Measurements from ENCODE around the gene CNNM3. TPM values are rescaled to one million over a fixed set of nuclear protein-coding genes. Genes with fewer than 3 reads are reported as not detected.

Gene CNNM3
- total RNA-seq, 1 donor from 2014 or later, result 20.9 TPM

DNA sequence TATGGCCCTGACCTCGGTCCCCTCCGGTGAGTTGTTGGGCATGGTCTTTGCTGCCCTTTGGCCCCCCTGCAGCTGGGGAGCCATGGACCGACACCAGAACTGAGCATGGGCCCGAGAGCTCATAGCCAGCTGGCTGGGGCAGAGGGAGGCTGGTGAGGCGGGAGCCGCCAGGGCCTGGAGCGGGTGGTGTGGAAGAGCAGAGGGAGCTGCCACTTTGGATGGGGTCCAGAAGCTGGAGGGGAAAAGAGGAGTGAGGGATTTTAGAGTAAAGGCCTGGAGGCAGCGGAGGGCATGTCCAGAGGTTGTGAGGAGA lies 16.5 kb upstream of the CNNM3 start:
- H3K4me3 Mint-ChIP-seq (ENCODE audit: unreplicated experiment), result no peak overlapping the region
- no peak for DNase-seq (ENCODE audit: extremely low spot score, unreplicated experiment)
- no peak overlapping the region for H3K27ac Mint-ChIP-seq (ENCODE audit: unreplicated experiment)
- peaks cover 5% of the 10 kb centered on the region for H3K36me3 Mint-ChIP-seq (ENCODE audit: unreplicated experiment)
- no peaks in the 10 kb centered on the region for H3K9me3 Mint-ChIP-seq (ENCODE audit: unreplicated experiment)
- TF ChIP-seq, protein P1, sequence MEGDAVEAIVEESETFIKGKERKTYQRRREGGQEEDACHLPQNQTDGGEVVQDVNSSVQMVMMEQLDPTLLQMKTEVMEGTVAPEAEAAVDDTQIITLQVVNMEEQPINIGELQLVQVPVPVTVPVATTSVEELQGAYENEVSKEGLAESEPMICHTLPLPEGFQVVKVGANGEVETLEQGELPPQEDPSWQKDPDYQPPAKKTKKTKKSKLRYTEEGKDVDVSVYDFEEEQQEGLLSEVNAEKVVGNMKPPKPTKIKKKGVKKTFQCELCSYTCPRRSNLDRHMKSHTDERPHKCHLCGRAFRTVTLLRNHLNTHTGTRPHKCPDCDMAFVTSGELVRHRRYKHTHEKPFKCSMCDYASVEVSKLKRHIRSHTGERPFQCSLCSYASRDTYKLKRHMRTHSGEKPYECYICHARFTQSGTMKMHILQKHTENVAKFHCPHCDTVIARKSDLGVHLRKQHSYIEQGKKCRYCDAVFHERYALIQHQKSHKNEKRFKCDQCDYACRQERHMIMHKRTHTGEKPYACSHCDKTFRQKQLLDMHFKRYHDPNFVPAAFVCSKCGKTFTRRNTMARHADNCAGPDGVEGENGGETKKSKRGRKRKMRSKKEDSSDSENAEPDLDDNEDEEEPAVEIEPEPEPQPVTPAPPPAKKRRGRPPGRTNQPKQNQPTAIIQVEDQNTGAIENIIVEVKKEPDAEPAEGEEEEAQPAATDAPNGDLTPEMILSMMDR (IDR thresholded peaks at IDR 0.05), result no peak
- H3K27me3 Mint-ChIP-seq (ENCODE audit: unreplicated experiment), result no peaks in the 10 kb centered on the region
- H3K4me1 Mint-ChIP-seq (ENCODE audit: unreplicated experiment), result no peaks in the 10 kb centered on the region

DNA sequence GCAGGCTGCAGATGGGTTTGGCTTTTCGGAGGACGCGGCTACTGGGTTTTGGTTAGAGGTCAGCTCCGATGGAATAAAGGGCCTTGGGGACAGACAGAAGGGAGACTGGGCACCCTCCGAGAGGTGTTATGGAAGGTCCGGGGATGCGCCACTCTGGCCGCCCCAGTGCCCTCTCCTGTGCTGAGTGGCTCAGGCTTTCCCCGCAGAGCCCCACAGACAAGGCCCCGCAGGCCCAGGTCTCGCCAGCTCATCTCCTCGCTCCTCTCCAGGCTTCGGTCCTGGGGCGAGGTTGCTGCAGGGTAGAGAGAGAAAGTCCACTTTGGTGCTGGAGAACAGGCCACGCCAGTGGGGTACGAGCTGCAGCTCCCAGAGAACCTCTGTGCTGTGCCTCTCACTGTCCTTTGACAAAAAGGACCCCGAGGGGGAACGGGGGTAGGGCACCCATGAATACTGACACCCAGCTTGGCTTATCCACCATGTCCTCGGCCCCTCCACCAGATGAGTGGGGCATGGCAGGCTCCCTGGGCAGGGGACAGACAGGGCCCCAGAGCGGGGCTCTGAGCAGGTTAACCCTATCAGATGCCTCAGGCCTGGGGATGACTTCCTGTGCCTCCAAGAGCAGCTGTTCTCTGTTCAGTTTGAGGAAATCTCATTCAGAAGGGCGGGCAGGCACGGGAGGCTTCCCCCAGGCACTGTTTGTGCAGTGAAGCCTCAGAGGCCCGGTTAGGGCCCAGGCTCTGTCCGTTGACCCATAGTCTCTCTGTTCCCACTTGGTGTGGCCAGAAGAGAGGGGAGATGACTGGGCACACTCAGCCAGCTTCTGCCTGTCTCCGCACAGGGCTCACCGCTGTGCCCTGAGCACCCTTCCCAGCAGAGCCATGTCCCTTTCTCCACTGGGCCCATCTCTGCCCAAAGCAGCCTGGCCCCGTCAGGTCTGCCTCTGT lies 15.7 kb upstream of the CNNM3 start:
- Mint-ChIP-seq H3K4me3 (ENCODE audit: unreplicated experiment) (no peak overlapping the region), H3K27me3 (ENCODE audit: unreplicated experiment) (no peaks in the 10 kb centered on the region), H3K27ac (ENCODE audit: unreplicated experiment) (no peak overlapping the region), H3K36me3 (ENCODE audit: unreplicated experiment) (peaks cover 5% of the 10 kb centered on the region), H3K4me1 (ENCODE audit: unreplicated experiment) (no peaks in the 10 kb centered on the region), H3K9me3 (ENCODE audit: unreplicated experiment) (no peaks in the 10 kb centered on the region)
- no peak for DNase-seq (ENCODE audit: extremely low spot score, unreplicated experiment)
- TF ChIP-seq, protein P1 (IDR thresholded peaks at IDR 0.05), result no peak

DNA sequence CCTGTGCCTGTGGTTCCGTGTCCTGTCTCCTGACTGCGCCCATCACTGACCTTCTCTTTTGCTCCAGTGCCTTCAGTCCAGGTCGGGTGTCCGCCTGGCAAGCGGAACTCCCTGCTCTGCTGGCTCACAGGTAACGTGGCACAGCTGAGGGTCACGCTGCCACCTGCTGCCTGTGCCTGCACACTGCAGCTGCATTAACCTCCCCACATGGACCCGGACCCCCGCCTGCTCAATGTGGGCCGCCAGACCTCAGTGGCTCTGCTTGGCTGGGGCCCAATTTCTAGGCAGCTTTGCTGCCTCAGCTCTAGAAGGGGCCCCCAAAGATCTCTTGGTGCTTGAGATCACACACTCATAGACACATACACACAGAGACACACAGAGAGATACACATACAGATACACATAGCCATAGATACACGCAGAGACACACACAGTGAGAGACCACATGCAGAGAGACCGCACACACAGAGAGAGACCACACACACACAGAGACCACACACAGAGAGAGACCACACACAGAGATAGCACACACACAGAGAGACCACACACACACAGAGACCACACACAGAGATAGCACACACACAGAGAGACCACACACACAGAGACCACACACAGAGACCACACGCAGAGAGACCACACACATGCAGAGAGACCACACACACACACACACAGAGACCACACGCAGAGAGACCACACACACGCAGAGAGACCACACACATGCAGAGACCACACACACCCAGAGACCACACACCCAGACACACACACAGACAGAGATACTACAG lies 14.9 kb upstream of the CNNM3 start:
- TF ChIP-seq, protein P1 (IDR thresholded peaks at IDR 0.05), result peak; percentile 89
- no peak for DNase-seq (ENCODE audit: extremely low spot score, unreplicated experiment)
- no peaks in the 10 kb centered on the region for H3K9me3 Mint-ChIP-seq (ENCODE audit: unreplicated experiment)
- H3K27ac Mint-ChIP-seq (ENCODE audit: unreplicated experiment), result no peak overlapping the region
- no peak overlapping the region for H3K4me3 Mint-ChIP-seq (ENCODE audit: unreplicated experiment)
- no peaks in the 10 kb centered on the region for H3K4me1 Mint-ChIP-seq (ENCODE audit: unreplicated experiment)
- no peaks in the 10 kb centered on the region for H3K27me3 Mint-ChIP-seq (ENCODE audit: unreplicated experiment)
- peaks cover 5% of the 10 kb centered on the region for H3K36me3 Mint-ChIP-seq (ENCODE audit: unreplicated experiment)

DNA sequence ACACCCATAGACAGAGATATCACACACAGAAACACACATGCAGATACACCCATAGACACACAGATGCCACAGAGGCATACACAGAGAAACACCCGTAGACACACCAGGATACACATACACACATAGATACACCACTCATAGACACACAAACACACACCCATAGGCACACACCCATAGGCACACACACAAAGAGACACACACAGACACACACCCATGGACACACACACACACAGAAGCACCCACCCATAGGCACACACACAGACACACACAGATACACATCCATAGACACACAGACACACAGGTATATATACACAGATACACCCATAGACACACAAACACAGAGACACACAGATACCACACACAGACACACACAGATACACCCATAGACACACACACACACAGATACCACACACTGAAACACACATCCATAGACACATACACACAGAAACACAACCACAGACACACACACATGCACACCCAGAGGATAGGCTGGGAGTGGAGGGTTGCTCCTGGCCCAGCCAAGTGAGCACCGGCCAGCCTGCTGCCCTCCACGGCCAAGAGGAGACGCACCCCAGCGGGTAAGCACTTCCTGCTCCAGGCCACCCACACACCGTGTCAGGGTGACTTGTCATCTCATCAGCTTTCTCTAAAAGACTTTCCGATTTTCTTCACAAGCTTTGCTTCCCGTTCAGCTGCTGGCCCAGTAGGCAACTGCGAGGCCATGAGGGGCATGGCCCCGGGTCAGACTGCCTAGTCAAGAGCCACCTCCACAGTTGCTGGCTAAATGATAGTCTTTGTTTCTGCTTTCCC lies 14.1 kb upstream of the CNNM3 start:
- Mint-ChIP-seq H3K4me3 (ENCODE audit: unreplicated experiment) (no peak overlapping the region), H3K27me3 (ENCODE audit: unreplicated experiment) (no peaks in the 10 kb centered on the region), H3K36me3 (ENCODE audit: unreplicated experiment) (peaks cover 5% of the 10 kb centered on the region), H3K9me3 (ENCODE audit: unreplicated experiment) (no peaks in the 10 kb centered on the region), H3K4me1 (ENCODE audit: unreplicated experiment) (no peaks in the 10 kb centered on the region), H3K27ac (ENCODE audit: unreplicated experiment) (no peak overlapping the region)
- TF ChIP-seq, protein P1 (IDR thresholded peaks at IDR 0.05), result no peak
- no peak for DNase-seq (ENCODE audit: extremely low spot score, unreplicated experiment)

Measured in osteocyte (in vitro differentiated cells).